ENCODE data around the gene ZSWIM9. TPM values are rescaled to one million over a fixed set of nuclear protein-coding genes. Genes with fewer than 3 reads are reported as not detected.

The ZSWIM9 gene
- 10 to 100 TPM in 1 of 6 donors, 1 to 10 TPM in 5; 2.9 to 13.2 (median 8.0) TPM for total RNA-seq

DNA sequence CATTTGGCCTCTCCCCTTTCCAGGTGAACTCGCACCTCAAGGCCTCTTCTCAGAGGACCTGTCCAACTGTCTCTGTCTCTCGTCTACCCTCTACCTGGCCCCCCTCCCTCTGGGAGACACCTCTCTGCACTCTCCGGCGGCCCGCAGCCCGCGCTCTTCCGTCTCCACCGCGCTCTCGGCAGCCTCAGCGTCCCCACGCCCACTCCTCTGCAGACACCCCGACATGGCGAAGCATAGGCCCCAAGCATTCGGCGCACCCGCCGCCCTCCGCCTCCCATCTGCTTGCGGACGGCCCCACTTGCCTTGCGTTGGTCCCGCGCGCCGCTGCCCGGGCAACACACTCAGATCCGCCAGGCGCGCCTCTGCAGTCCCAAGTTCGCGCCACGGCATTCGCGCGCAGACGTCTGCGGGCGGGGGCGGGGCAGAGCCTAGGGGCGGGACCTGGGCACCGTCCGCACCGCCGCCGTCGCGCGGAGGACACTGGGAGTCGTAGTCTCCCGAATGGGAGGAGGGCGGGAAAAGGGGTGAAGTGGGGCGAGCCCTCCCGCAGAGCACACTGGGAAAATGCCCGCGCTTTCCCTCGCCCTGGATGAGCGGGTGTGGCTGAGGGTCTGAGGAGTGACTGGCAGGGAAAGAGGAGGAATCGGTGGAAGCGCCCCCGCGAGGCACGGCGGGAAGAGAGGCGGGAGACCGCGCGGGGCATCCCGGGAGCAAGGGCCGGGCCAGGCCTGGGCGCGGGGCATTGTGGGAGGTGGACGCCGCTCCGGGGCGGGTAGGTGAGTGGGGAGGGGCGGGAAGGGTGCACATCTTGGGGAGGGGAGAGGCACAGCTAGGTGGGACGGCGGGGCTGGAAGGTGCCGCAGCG lies at the start of gene ZSWIM9, which contains the start of gene LIG1:
Gene ZSWIM9, plus strand, starts transcription at position 742 of the 865 bp plus-strand sequence. CDS start 1,123 bp downstream, outside the sequence.
Gene LIG1, minus strand, starts transcription at position 406 of the 865 bp plus-strand sequence. CDS start 4,778 bp downstream, outside the sequence.
- Histone ChIP-seq H3K36me3 (peaks cover 0 to 27% (median 16%) of the 10 kb centered on the region in 4 donors), H3K27ac (peak within 1 kb of the TSS; percentile 86 to 99 (median 96)), H3K9me3 (no peaks in the 10 kb centered on the region), H3K4me1 (peaks cover 6 to 21% (median 12%) of the 10 kb centered on the region in 4 donors), H3K27me3 (no peaks in the 10 kb centered on the region), H3K4me3 (peak within 1 kb of the TSS; percentile 73 to 96 (median 79))
- 1 to 2% methylated on average over 8 to 31 of the region's 82 CpGs for WGBS, 2 donors
- DNase-seq = peak; percentile 92 to 98
- peak; percentile 97 to 98 for ATAC-seq (ENCODE audit: low FRiP score in 2 of 2)
- TF ChIP-seq POLR2A (IDR thresholded peaks at IDR 0.05) (peak in 1 of 4 donors; percentile 35), EP300 (IDR thresholded peaks at IDR 0.05) (peak in 1 of 4 donors; percentile 39), POLR2AphosphoS5 (IDR thresholded peaks at IDR 0.05) (peak; percentile 63 to 77)
- TF ChIP-seq, protein P1, sequence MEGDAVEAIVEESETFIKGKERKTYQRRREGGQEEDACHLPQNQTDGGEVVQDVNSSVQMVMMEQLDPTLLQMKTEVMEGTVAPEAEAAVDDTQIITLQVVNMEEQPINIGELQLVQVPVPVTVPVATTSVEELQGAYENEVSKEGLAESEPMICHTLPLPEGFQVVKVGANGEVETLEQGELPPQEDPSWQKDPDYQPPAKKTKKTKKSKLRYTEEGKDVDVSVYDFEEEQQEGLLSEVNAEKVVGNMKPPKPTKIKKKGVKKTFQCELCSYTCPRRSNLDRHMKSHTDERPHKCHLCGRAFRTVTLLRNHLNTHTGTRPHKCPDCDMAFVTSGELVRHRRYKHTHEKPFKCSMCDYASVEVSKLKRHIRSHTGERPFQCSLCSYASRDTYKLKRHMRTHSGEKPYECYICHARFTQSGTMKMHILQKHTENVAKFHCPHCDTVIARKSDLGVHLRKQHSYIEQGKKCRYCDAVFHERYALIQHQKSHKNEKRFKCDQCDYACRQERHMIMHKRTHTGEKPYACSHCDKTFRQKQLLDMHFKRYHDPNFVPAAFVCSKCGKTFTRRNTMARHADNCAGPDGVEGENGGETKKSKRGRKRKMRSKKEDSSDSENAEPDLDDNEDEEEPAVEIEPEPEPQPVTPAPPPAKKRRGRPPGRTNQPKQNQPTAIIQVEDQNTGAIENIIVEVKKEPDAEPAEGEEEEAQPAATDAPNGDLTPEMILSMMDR (IDR thresholded peaks at IDR 0.05) = peak in 3 of 6 experiments; percentile 9 to 59 (median 18)

DNA sequence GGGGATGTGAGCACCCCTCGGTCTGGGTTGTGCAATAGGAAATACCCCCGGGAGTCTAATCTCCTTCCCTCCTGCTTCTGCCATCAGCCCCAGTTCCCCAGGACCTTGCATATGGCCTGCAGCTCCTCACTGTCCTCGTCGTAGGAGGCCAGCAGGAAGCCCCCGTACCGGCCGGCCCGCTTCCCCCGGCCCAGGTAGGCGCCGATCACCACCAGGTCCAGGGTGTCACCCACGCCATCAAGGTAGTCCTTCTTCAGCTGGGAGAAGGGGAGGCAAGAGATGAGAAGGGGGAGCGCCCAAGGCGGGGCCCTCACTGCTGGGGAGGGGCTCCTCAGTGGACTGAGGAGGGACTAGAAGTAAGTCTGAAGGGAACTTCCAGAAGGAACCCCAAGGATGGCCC lies 49.4 kb upstream of the ZSWIM9 start:
- Histone ChIP-seq H3K4me1 (peaks cover 2 to 22% (median 12%) of the 10 kb centered on the region in 4 donors), H3K27me3 (no peaks in the 10 kb centered on the region), H3K27ac (peak overlapping the region in 2 of 4 donors; percentile 33 to 81), H3K9me3 (no peaks in the 10 kb centered on the region), H3K4me3 (no peak overlapping the region), H3K36me3 (peaks cover 0 to 5% (median 0%) of the 10 kb centered on the region in 4 donors)
- no peak for DNase-seq
- TF ChIP-seq, protein P1 (IDR thresholded peaks at IDR 0.05) = no peak
- TF ChIP-seq POLR2AphosphoS5 (IDR thresholded peaks at IDR 0.05) (no peak), POLR2A (IDR thresholded peaks at IDR 0.05) (no peak), EP300 (IDR thresholded peaks at IDR 0.05) (no peak)
- whole genome bisulfite sequencing, 2 donors = 55 to 79% methylated on average over 4 to 14 of the region's 14 CpGs
- no peak for ATAC-seq (ENCODE audit: low FRiP score in 2 of 2)

DNA sequence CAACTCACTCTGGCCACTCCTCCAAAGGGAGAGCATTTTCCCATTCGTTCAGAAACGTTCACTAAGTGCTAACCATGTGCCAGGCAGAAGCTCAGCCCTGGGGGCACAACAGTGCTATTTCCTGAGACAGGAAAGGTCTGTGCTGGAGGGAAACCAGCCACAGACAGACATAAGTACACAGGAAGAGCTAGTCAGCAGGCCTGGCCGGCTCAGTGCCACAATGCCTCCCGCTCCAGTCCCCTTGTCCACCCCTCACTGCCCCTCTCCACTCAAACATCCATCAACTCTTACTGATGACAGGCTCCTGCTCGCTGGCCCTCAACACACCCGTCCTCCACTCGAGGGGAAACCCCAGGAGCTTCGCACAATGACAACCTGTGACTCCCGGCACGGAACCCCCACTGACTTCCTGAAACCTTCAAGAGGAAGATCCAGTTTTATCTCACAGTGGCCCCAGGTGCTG lies 48.5 kb upstream of the ZSWIM9 start:
- Histone ChIP-seq H3K9me3 (no peaks in the 10 kb centered on the region), H3K27ac (peak overlapping the region; percentile 12 to 81 (median 49)), H3K27me3 (no peaks in the 10 kb centered on the region), H3K4me3 (no peak overlapping the region), H3K36me3 (peaks cover 0 to 5% (median 1%) of the 10 kb centered on the region in 4 donors), H3K4me1 (peaks cover 2 to 22% (median 12%) of the 10 kb centered on the region in 4 donors)
- WGBS, 2 donors = 49 to 60% methylated on average over 7 to 10 of the region's 10 CpGs
- TF ChIP-seq, protein P1 (IDR thresholded peaks at IDR 0.05) = peak in 1 of 6 experiments; percentile 9
- TF ChIP-seq EP300 (IDR thresholded peaks at IDR 0.05) (peak in 2 of 4 donors; percentile 32 to 67), POLR2A (IDR thresholded peaks at IDR 0.05) (no peak), POLR2AphosphoS5 (IDR thresholded peaks at IDR 0.05) (peak; percentile 74 to 86)
- DNase-seq (peak in 1 of 2 donors; percentile 40), ATAC-seq (ENCODE audit: low FRiP score in 2 of 2) (peak in 1 of 2 donors; percentile 79)

DNA sequence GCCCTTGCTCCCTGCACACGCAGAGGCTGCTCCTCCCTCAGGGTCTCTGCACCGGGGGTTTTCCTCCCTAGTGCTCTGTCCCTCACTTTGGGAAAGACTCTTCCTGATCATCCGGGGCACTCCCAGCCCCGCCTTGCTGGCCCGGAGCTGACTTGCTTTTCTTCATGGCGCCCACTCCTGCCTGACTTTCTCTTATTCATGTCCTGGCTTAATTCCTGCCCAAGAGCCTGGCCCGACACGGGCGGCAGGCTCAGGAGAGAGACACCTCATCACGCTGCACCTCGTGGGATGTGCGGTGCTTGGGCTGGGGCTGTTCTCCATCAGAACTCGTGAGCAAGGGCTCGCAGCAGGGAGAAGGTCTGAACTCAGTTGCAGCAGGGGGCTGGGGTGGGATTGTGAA lies 48.1 kb upstream of the ZSWIM9 start:
- ATAC-seq (ENCODE audit: low FRiP score in 2 of 2) (no peak), DNase-seq (no peak)
- WGBS, 2 donors = 67 to 73% methylated on average over 13 to 14 of the region's 14 CpGs
- Histone ChIP-seq H3K27ac (peak overlapping the region; percentile 12 to 81 (median 49)), H3K36me3 (peaks cover 0 to 6% (median 4%) of the 10 kb centered on the region in 4 donors), H3K9me3 (no peaks in the 10 kb centered on the region), H3K4me3 (no peak overlapping the region), H3K27me3 (no peaks in the 10 kb centered on the region), H3K4me1 (peaks cover 2 to 22% (median 12%) of the 10 kb centered on the region in 4 donors)
- TF ChIP-seq POLR2AphosphoS5 (IDR thresholded peaks at IDR 0.05) (no peak), EP300 (IDR thresholded peaks at IDR 0.05) (no peak), POLR2A (IDR thresholded peaks at IDR 0.05) (no peak)
- TF ChIP-seq, protein P1 (IDR thresholded peaks at IDR 0.05) = no peak

Data from upper lobe of left lung (tissue), 6 donors.